SKM-1 (cell line): ENCODE results near the gene CSN3.

Experiments
- DNase-seq: peaks from one replicate; lab custom pipeline; 2025; ENCODE audit not compliant: unreplicated experiment; lab: John Stamatoyannopoulos, UW

Gene CSN3

DNA sequence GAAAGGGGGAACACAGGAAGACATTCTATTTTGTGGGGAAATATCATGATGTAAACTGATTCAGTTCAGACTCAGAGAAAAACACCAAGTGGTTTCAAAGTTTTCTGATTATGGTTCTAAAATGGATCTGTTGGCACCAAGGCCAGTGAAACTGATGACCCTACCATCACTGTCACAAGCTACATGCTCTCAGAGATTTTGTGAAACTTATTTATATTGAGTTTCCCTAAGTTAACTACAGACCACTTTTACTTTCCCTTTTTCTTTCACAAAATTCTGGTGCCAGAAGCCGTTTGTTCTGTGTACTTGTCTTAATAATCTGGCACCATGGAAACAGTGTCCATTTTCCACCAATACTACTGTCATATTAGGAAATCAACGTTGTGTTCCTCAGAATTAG, 48.9 kb downstream of the CSN3 start:
- DNase-seq, result no peak

DNA sequence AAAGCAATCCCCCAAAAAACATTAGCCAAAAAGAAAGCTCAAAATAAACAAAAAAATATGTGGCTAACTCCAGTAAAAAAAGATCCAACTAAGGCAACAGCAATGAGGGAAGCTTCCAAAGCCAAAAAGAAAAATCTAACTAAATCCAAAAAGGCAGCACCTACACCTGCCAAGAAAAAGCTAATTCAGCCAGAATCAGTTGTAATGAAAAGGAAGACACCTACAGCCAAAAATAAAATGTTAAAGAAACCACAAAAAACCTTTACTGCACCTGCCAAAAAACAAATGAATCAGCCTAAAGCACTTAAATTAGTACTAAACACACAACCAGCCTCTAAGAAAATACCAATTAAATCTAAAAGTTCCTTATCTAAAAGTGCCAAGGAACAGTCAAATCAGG, 55.2 kb downstream of the CSN3 start:
- no peak for DNase-seq

DNA sequence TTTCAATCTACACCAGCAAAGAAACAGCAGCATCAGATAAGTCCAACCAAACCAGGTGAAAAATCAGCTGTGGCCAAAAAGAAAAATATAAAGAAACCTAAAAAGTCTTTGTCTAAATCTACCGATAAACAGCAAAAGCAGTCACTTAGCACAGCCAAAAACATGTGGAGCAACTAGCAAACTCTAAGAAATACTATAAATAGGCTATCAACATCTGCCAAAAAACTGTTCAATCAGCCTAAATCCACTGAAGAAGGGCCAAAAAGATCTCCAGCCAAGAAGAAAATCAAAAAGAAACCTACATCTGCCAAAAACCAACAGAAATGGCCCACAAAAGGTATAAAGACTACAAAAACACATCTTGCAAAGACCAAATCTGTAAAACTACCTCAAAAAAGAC, 55.7 kb downstream of the CSN3 start:
- DNase-seq, result no peak

DNA sequence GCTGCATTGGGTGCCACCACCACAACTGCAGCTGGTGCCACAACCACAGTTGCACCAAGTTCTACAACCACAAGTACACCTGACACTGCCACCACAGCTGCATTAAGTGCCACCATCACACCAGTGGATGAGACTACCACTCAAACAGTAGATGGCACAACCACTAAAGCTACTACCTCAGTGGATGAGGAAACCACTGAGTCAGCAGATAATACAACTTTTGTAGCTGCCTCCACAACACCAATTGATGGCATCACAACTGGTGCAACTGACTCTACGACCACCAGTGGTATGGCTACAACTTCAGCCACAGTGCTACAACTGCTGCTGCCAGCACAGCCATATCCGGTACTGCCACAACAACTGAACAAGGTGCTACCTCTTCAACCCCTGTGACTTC, 57.2 kb downstream of the CSN3 start:
- DNase-seq, result no peak

DNA sequence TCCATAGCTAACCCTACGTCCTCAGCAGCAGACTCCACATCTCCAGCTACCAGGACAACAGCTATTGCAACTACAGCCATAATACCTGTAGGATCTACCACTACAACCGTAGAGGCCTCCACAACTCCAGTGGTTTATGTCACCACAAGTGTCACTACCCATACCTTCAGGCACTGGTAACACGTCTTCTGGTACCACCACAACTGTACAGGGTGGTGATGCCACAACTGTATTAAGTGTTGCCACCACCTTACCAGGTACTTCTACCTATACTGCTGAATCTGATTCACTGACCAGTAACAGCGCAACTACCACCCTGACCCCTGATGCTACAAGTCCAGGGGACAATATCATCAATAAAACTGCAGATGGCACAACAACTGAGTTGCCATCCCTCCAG, 57.8 kb downstream of the CSN3 start:
- DNase-seq, result no peak
